ENCODE measurements around the gene GLI2. TPM values are rescaled to one million over a fixed set of nuclear protein-coding genes. Genes with fewer than 3 reads are reported as not detected.

The GLI2 gene
- total RNA-seq, 2 experiments from 2014 or later: not detected

GRCh38 chr2:120764991-120765677, 29.5 kb downstream of the GLI2 start:
- no peaks in the 10 kb centered on the region for H3K4me1 Mint-ChIP-seq
- no peaks in the 10 kb centered on the region for H3K27me3 Mint-ChIP-seq
- no peak overlapping the region for H3K27ac Mint-ChIP-seq
- no peaks in the 10 kb centered on the region for H3K9me3 Mint-ChIP-seq
- no peak for DNase-seq
- H3K36me3 Mint-ChIP-seq: no peaks in the 10 kb centered on the region
- H3K4me3 Mint-ChIP-seq: no peak overlapping the region

GRCh38 chr2:120765678-120766469, 30.2 kb downstream of the GLI2 start:
- no peak overlapping the region for H3K4me3 Mint-ChIP-seq
- H3K4me1 Mint-ChIP-seq: no peaks in the 10 kb centered on the region
- DNase-seq: no peak
- H3K27me3 Mint-ChIP-seq: no peaks in the 10 kb centered on the region
- H3K36me3 Mint-ChIP-seq: no peaks in the 10 kb centered on the region
- H3K27ac Mint-ChIP-seq: no peak overlapping the region
- H3K9me3 Mint-ChIP-seq: no peaks in the 10 kb centered on the region

- Mint-ChIP-seq H3K36me3 (no peaks in the 10 kb centered on the region), H3K9me3 (no peaks in the 10 kb centered on the region), H3K4me3 (no peak overlapping the region), H3K27me3 (no peaks in the 10 kb centered on the region), H3K4me1 (no peaks in the 10 kb centered on the region), H3K27ac (no peak overlapping the region)
- no peak for DNase-seq
These were observed 31.0 kb downstream of the GLI2 start for GRCh38 chr2:120766470-120767351.

- H3K9me3 Mint-ChIP-seq: no peaks in the 10 kb centered on the region
- no peaks in the 10 kb centered on the region for H3K36me3 Mint-ChIP-seq
These were observed 31.9 kb downstream of the GLI2 start for GRCh38 chr2:120767486-120768005.

GRCh38 chr2:120768112-120769048, 32.7 kb downstream of the GLI2 start:
- DNase-seq: no peak
- H3K27me3 Mint-ChIP-seq: no peaks in the 10 kb centered on the region
- no peaks in the 10 kb centered on the region for H3K9me3 Mint-ChIP-seq
- no peaks in the 10 kb centered on the region for H3K4me1 Mint-ChIP-seq
- no peak overlapping the region for H3K4me3 Mint-ChIP-seq
- no peaks in the 10 kb centered on the region for H3K36me3 Mint-ChIP-seq
- H3K27ac Mint-ChIP-seq: no peak overlapping the region

More at GRCh38 chr2:120767486-120768005, 31.9 kb downstream of the GLI2 start:
- Mint-ChIP-seq H3K4me1 (no peaks in the 10 kb centered on the region), H3K4me3 (no peak overlapping the region), H3K27me3 (no peaks in the 10 kb centered on the region), H3K27ac (no peak overlapping the region)
- no peak for DNase-seq

- DNase-seq: no peak
- H3K4me3 Mint-ChIP-seq: no peak overlapping the region
- H3K9me3 Mint-ChIP-seq: no peaks in the 10 kb centered on the region
- H3K27me3 Mint-ChIP-seq: no peaks in the 10 kb centered on the region
- no peak overlapping the region for H3K27ac Mint-ChIP-seq
- no peaks in the 10 kb centered on the region for H3K4me1 Mint-ChIP-seq
- H3K36me3 Mint-ChIP-seq: no peaks in the 10 kb centered on the region
These were observed 33.6 kb downstream of the GLI2 start for GRCh38 chr2:120769076-120769786.

- Mint-ChIP-seq H3K4me1 (no peaks in the 10 kb centered on the region), H3K9me3 (no peaks in the 10 kb centered on the region), H3K27me3 (no peaks in the 10 kb centered on the region), H3K27ac (no peak overlapping the region), H3K4me3 (no peak overlapping the region), H3K36me3 (no peaks in the 10 kb centered on the region)
- no peak for DNase-seq
These were observed 34.1 kb downstream of the GLI2 start for GRCh38 chr2:120769787-120770120.

- Mint-ChIP-seq H3K4me1 (no peaks in the 10 kb centered on the region), H3K4me3 (no peak overlapping the region), H3K27ac (no peak overlapping the region), H3K27me3 (no peaks in the 10 kb centered on the region), H3K9me3 (no peaks in the 10 kb centered on the region), H3K36me3 (no peaks in the 10 kb centered on the region)
- DNase-seq: no peak
These were observed 34.5 kb downstream of the GLI2 start for GRCh38 chr2:120770176-120770575.

GRCh38 chr2:120770641-120771040, 35.0 kb downstream of the GLI2 start:
- H3K36me3 Mint-ChIP-seq: no peaks in the 10 kb centered on the region
- no peak overlapping the region for H3K27ac Mint-ChIP-seq
- no peaks in the 10 kb centered on the region for H3K27me3 Mint-ChIP-seq
- no peak for DNase-seq
- no peaks in the 10 kb centered on the region for H3K9me3 Mint-ChIP-seq
- H3K4me1 Mint-ChIP-seq: no peaks in the 10 kb centered on the region
- no peak overlapping the region for H3K4me3 Mint-ChIP-seq

- Mint-ChIP-seq H3K9me3 (no peaks in the 10 kb centered on the region), H3K4me3 (no peak overlapping the region), H3K27me3 (no peaks in the 10 kb centered on the region), H3K36me3 (no peaks in the 10 kb centered on the region), H3K4me1 (no peaks in the 10 kb centered on the region), H3K27ac (no peak overlapping the region)
- no peak for DNase-seq
These were observed 35.6 kb downstream of the GLI2 start for GRCh38 chr2:120771111-120771780.

GRCh38 chr2:120771781-120772208, 36.1 kb downstream of the GLI2 start:
- no peak overlapping the region for H3K27ac Mint-ChIP-seq

GRCh38 chr2:120772261-120772660, 36.6 kb downstream of the GLI2 start:
- no peak for DNase-seq
- Mint-ChIP-seq H3K27me3 (no peaks in the 10 kb centered on the region), H3K36me3 (no peaks in the 10 kb centered on the region), H3K9me3 (no peaks in the 10 kb centered on the region), H3K4me1 (no peaks in the 10 kb centered on the region), H3K4me3 (no peak overlapping the region), H3K27ac (no peak overlapping the region)

More at GRCh38 chr2:120771781-120772208, 36.1 kb downstream of the GLI2 start:
- Mint-ChIP-seq H3K4me3 (no peak overlapping the region), H3K27me3 (no peaks in the 10 kb centered on the region), H3K4me1 (no peaks in the 10 kb centered on the region), H3K9me3 (no peaks in the 10 kb centered on the region), H3K36me3 (no peaks in the 10 kb centered on the region)
- no peak for DNase-seq

- no peaks in the 10 kb centered on the region for H3K9me3 Mint-ChIP-seq
- H3K4me3 Mint-ChIP-seq: no peak overlapping the region
- no peak overlapping the region for H3K27ac Mint-ChIP-seq
- no peak for DNase-seq
- no peaks in the 10 kb centered on the region for H3K36me3 Mint-ChIP-seq
- no peaks in the 10 kb centered on the region for H3K27me3 Mint-ChIP-seq
- no peaks in the 10 kb centered on the region for H3K4me1 Mint-ChIP-seq
These were observed 37.6 kb downstream of the GLI2 start for GRCh38 chr2:120773186-120773800.
